ENCODE data around the gene GATA5.

Gene GATA5

GRCh38 chr20:62475772-62476055 is at the start of gene GATA5:
Gene GATA5 (minus strand): TSS chr20:62475995. CDS start chr20:62475521, 474 bp downstream.
- no peak for DNase-seq

GRCh38 chr20:62525014-62525413 is 49.2 kb upstream of the GATA5 start:
- DNase-seq: no peak

GRCh38 chr20:62524505-62524911 is 48.7 kb upstream of the GATA5 start:
- no peak for DNase-seq

- no peak for DNase-seq
These were observed 47.8 kb upstream of the GATA5 start for GRCh38 chr20:62523473-62524203.

- no peak for DNase-seq
These were observed 47.1 kb upstream of the GATA5 start for GRCh38 chr20:62522748-62523396.

- no peak for DNase-seq
These were observed 44.0 kb upstream of the GATA5 start for GRCh38 chr20:62519826-62520225.

GRCh38 chr20:62518911-62519310 is 43.1 kb upstream of the GATA5 start:
- no peak for DNase-seq

GRCh38 chr20:62517901-62518610 is 42.3 kb upstream of the GATA5 start:
- no peak for DNase-seq

- DNase-seq: no peak
These were observed 41.4 kb upstream of the GATA5 start for GRCh38 chr20:62517168-62517567.

- DNase-seq: no peak
These were observed 40.5 kb upstream of the GATA5 start for GRCh38 chr20:62516338-62516737.

- no peak for DNase-seq
These were observed 40.0 kb upstream of the GATA5 start for GRCh38 chr20:62515826-62516225.

- DNase-seq: no peak
These were observed 39.5 kb upstream of the GATA5 start for GRCh38 chr20:62515280-62515679.

- DNase-seq: no peak
These were observed 38.2 kb upstream of the GATA5 start for GRCh38 chr20:62513991-62514390.

GRCh38 chr20:62511915-62512610 is 36.3 kb upstream of the GATA5 start:
- peak in 11 of 58 donors; percentile 7 to 49 (median 23) for DNase-seq

- no peak for DNase-seq
These were observed 35.6 kb upstream of the GATA5 start for GRCh38 chr20:62511300-62511914.

- no peak for DNase-seq
These were observed 32.9 kb upstream of the GATA5 start for GRCh38 chr20:62508641-62509051.

- no peak for DNase-seq
These were observed 32.3 kb upstream of the GATA5 start for GRCh38 chr20:62507991-62508640.

- no peak for DNase-seq
These were observed 31.5 kb upstream of the GATA5 start for GRCh38 chr20:62507323-62507722.

- DNase-seq: no peak
These were observed 31.0 kb upstream of the GATA5 start for GRCh38 chr20:62506791-62507190.

- DNase-seq: no peak
These were observed 30.3 kb upstream of the GATA5 start for GRCh38 chr20:62506087-62506486.
